ENCODE measurements around the gene PAPPA.

- TF ChIP-seq POLR2A (IDR thresholded peaks at IDR 0.05), result no peak
- TF ChIP-seq CTCF (IDR thresholded peaks at IDR 0.05), result no peak
Measured at GRCh38 chr9:116360016-116360415, 206.4 kb downstream of the PAPPA start.
